ENCODE results near the gene NOXO1. TPM values are rescaled to one million over a fixed set of nuclear protein-coding genes. Genes with fewer than 3 reads are reported as not detected.

NOXO1 gene
- polyA plus RNA-seq, 1 donor (not counting 4 experiments of a cell fraction or from before 2014, with no cell fraction given): 0.38 TPM

- TF ChIP-seq CTCF (optimal IDR thresholded peaks at IDR 0.05 in 1 of 3, IDR thresholded peaks at IDR 0.05 in 1 of 3, conservative IDR thresholded peaks at IDR 0.05 in 1 of 3; ENCODE audit: extremely low read depth in 1 of 3, insufficient read depth in 2 of 3, low read length in 3 of 3): no peak
- no peak for TF ChIP-seq EZH2 (IDR thresholded peaks at IDR 0.05; ENCODE audit: low read length)
- H3K4me3 ChIP-seq (ENCODE audit: control insufficient read depth in 2 of 3, extremely low read depth in 1 of 3, insufficient read depth in 2 of 3, low read depth in 1 of 3, low read length in 3 of 3): peak overlapping the region in 2 of 3 experiments; percentile 23 to 43
- H3K36me3 ChIP-seq (ENCODE audit: control insufficient read depth in 2 of 2, extremely low read depth in 1 of 2, insufficient read depth in 2 of 2, low read length in 2 of 2): peaks cover under 1 to 5% of the 10 kb centered on the region in 2 experiments
- H2AFZ ChIP-seq (ENCODE audit: control insufficient read depth, low read length): peak overlapping the region; percentile 88
- peaks cover 25% of the 10 kb centered on the region for H3K4me1 ChIP-seq (ENCODE audit: control insufficient read depth, extremely low read depth, insufficient read depth, low read length)
- peak overlapping the region; percentile 70 for H3K4me2 ChIP-seq (ENCODE audit: control insufficient read depth, extremely low read depth, insufficient read depth, low read depth, low read length)
- dilution Hi-C loops (cut with MboI; ENCODE audit: extremely low pct_ligation_motif_present, low sequenced_read_pairs): no loop called here
- H3K79me2 ChIP-seq (ENCODE audit: control insufficient read depth, insufficient read depth, low read length): no peaks in the 10 kb centered on the region
- no peaks in the 10 kb centered on the region for H4K20me1 ChIP-seq (ENCODE audit: control insufficient read depth, extremely low read depth, insufficient read depth, low read length)
- peaks cover 30% of the 10 kb centered on the region for H3K27me3 ChIP-seq (ENCODE audit: control insufficient read depth, extremely low read depth, insufficient read depth, low read length)
- no peaks in the 10 kb centered on the region for H3K9me3 ChIP-seq (ENCODE audit: control insufficient read depth, low read depth, low read length)
- no peak for DNase-seq (ENCODE audit: low read depth, low spot score)
- no peaks in the 10 kb centered on the region for H3K9me1 ChIP-seq (ENCODE audit: control insufficient read depth, extremely low read depth, insufficient read depth, low read length)
- FAIRE-seq: no peak
- H3K27ac ChIP-seq (ENCODE audit: control insufficient read depth, insufficient read depth, low read length): no peak overlapping the region
- H3K9ac ChIP-seq (ENCODE audit: control insufficient read depth, extremely low read depth, insufficient read depth, low read length): peak overlapping the region; percentile 37
These were observed 10.3 kb upstream of the NOXO1 start for GRCh38 chr16:1991588-1991947.

GRCh38 chr16:1991135-1991551 lies 9.9 kb upstream of the NOXO1 start:
- no peaks in the 10 kb centered on the region for H4K20me1 ChIP-seq (ENCODE audit: control insufficient read depth, extremely low read depth, insufficient read depth, low read length)
- no peaks in the 10 kb centered on the region for H3K79me2 ChIP-seq (ENCODE audit: control insufficient read depth, insufficient read depth, low read length)
- no peak overlapping the region for H3K9ac ChIP-seq (ENCODE audit: control insufficient read depth, extremely low read depth, insufficient read depth, low read length)
- no peak for DNase-seq (ENCODE audit: low read depth, low spot score)
- H3K27me3 ChIP-seq (ENCODE audit: control insufficient read depth, extremely low read depth, insufficient read depth, low read length): peaks cover 30% of the 10 kb centered on the region
- H3K4me1 ChIP-seq (ENCODE audit: control insufficient read depth, extremely low read depth, insufficient read depth, low read length): peaks cover 25% of the 10 kb centered on the region
- no peak overlapping the region for H3K27ac ChIP-seq (ENCODE audit: control insufficient read depth, insufficient read depth, low read length)
- H3K36me3 ChIP-seq (ENCODE audit: control insufficient read depth in 2 of 2, extremely low read depth in 1 of 2, insufficient read depth in 2 of 2, low read length in 2 of 2): peaks cover 5 to 6% of the 10 kb centered on the region in 2 experiments
- TF ChIP-seq EZH2 (IDR thresholded peaks at IDR 0.05; ENCODE audit: low read length) (no peak), CTCF (optimal IDR thresholded peaks at IDR 0.05 in 1 of 3, IDR thresholded peaks at IDR 0.05 in 1 of 3, conservative IDR thresholded peaks at IDR 0.05 in 1 of 3; ENCODE audit: extremely low read depth in 1 of 3, insufficient read depth in 2 of 3, low read length in 3 of 3) (no peak)
- dilution Hi-C loops (cut with MboI; ENCODE audit: extremely low pct_ligation_motif_present, low sequenced_read_pairs): no loop called here
- no peaks in the 10 kb centered on the region for H3K9me1 ChIP-seq (ENCODE audit: control insufficient read depth, extremely low read depth, insufficient read depth, low read length)
- H3K9me3 ChIP-seq (ENCODE audit: control insufficient read depth, low read depth, low read length): no peaks in the 10 kb centered on the region
- peak overlapping the region; percentile 70 for H3K4me2 ChIP-seq (ENCODE audit: control insufficient read depth, extremely low read depth, insufficient read depth, low read depth, low read length)
- H3K4me3 ChIP-seq (ENCODE audit: control insufficient read depth in 2 of 3, extremely low read depth in 1 of 3, insufficient read depth in 2 of 3, low read depth in 1 of 3, low read length in 3 of 3): no peak overlapping the region
- no peak for FAIRE-seq
- H2AFZ ChIP-seq (ENCODE audit: control insufficient read depth, low read length): no peak overlapping the region

Measured in keratinocyte (primary cell).